GM21515 (cell line): Measurements from ENCODE around the gene MTREX.

Experiments
- ATAC-seq: cut with Tn5 transposase; IDR thresholded peaks from one replicate; pipeline ENCODE4 v1.9.1; 2021; ENCODE audit not compliant: unreplicated experiment

Gene MTREX

GRCh38 chr5:55427157-55427556 lies 119.4 kb downstream of the MTREX start:
- ATAC-seq: no peak

GRCh38 chr5:55429221-55429612 lies 121.4 kb downstream of the MTREX start:
- no peak for ATAC-seq

GRCh38 chr5:55429613-55430253 lies 121.9 kb downstream of the MTREX start:
- no peak for ATAC-seq

DNA sequence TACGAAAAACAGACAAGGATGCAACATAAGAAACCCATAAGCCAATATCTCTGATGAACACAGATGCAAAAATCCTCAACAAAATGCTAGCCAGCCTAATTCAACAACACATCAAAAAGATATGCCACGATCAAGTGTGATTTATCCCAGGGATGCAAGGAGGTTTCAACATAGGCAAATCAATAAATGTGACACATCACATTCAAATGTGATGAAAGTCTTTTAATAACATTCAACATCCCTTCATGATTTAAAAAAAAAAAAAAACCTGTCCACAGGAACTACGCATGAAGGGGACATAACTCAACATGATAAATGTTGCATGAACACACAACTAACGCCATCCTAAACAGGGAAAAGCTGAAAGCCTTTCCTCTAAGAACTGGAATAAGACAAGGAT lies 124.8 kb downstream of the MTREX start:
- ATAC-seq: no peak

- ATAC-seq: no peak
These were observed 129.7 kb downstream of the MTREX start for GRCh38 chr5:55437452-55437851.

- no peak for ATAC-seq
These were observed 130.0 kb downstream of the MTREX start for GRCh38 chr5:55437859-55438206.

DNA sequence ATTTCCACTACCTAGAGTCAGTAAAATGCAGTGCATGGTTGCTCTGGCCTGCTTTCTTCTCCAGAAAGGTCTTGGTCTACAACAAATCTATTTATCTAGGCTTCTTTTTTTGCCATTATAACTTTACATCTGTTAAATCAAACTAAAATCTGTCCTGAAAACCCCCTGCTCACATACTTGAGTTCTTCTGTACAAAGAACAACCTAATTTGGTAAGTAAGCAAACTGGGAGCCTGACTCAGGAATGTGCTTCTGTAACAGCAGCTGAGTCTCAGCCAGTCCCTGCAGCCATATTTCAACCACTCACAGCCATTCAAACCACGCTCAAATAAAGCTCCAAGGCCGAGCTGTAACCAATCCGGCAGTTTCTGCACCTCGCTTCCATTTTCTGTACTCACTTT lies 131.2 kb downstream of the MTREX start:
- no peak for ATAC-seq

DNA sequence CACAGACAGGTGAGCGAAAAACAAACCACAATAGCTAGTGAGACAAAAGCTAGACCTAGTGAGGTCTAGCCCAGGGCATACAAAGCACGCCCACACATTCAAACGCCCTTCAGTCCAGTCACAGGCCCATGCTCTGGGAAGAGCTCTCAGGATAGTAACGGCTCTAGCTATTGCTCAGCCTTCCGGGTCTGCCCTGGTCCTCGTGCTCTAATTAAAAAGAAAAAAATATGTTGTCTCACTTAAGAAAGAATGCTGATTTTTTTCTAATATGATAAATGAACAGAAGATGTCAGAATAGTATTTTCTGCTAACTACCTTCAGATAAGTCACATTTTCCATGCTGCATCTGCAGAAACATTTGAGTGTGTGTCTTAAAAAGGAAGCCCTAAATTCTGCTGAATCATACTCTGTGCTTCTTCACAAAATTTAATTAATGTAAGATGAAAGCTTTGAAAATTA lies 132.4 kb downstream of the MTREX start:
- no peak for ATAC-seq

DNA sequence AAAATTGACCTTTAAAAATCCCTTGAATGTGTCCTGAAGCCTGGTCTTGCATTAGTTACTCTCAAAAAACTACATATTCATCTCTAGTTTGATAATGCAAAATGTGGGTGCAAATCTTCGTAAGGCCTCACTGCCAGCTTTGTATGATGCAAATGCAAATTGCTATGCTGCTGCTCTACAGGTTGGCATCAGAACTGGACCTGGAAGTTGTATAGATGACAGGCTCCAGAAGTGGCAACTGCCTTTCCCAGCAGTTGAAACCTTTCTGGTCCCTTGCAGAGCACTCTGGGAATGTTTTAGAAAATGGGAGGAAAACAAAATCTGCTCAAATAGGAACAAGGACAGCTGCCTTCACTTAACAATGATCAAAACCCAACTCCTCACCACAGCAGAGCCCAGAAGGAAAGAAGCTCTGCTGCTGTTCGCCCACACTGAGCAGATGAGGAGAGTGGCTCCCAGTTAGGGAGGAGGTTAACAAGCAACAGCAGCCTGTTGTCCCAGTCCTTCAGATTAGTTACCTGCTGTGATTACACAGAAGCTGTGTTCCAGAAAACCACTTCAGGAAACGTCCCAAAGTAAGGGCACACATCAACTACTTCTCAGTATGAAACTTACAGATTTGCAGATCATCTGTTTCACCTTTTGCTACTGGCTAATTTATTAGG lies 133.4 kb downstream of the MTREX start:
- no peak for ATAC-seq

DNA sequence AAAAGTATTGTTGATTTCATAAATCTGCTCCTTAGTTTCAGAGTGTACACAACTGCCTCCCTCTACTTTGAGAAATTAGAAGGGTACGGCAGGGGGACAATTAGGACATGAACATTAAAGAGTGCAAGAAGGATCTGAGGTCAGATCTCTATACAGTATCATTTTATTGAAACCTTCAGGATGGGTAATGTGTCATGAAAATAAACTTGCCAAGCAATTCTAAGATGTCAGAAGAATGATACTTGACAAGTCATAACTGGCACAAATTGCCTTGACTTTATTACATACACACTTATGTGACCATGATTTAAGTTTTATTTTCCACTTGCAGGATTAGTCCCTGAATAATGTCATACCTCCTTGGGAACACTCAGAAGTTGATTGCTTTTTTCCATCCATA lies 134.2 kb downstream of the MTREX start:
- no peak for ATAC-seq

- no peak for ATAC-seq
These were observed 138.0 kb downstream of the MTREX start for GRCh38 chr5:55445791-55446190.

- no peak for ATAC-seq
These were observed 139.0 kb downstream of the MTREX start for GRCh38 chr5:55446640-55447351.

DNA sequence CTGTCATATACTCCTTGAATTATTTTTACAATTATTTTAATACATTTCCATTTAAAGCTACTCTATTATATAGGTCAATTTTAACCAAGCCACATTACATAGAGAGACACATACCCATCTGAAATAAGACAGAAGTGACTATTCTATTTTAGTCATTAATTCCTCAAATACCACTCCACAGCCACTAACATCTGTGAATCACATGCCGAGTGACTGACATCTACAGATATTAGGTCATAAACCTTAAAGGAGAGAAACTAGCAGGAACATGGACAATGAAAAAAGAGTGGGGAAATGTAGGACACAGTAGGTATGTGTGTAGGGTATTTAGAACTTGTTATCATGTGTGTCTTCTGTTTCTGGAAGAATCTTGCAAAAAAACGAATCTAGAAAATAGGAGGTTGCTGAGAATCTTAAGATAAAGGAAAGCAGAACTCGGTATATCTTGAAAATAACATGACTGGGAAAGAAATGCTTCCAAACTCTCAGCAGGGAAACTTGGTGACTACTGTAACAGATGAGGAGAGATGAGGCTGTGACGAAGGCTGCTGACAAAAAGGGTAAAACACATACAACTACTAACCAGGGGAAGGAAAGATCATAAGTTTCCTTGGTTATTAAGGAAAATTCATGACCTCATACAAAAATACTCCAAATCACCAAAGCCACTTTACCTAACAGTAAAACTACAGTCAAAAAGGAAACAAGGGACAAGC lies 142.4 kb downstream of the MTREX start:
- no peak for ATAC-seq

- ATAC-seq: no peak
These were observed 144.2 kb downstream of the MTREX start for GRCh38 chr5:55451976-55452375.

- no peak for ATAC-seq
These were observed 145.4 kb downstream of the MTREX start for GRCh38 chr5:55453211-55453610.

DNA sequence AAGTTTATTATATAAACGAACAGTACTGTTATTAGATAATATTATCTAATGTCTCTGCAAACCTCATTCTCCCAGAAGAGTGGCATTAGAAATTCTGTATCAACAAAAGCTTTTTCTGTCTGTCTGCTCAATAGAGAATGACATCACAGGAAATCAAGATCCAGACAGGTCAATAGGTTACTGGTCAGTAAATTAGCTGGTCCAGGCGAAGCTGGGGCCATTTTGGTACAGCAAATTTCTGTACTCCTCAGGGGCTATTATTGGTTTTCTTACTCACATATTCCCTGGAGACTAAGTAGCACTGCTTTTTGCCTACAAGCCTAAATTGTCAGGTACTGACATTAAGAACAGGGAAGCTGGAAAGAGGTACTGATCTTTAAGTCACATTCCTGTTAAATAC lies 146.5 kb downstream of the MTREX start:
- ATAC-seq: no peak

DNA sequence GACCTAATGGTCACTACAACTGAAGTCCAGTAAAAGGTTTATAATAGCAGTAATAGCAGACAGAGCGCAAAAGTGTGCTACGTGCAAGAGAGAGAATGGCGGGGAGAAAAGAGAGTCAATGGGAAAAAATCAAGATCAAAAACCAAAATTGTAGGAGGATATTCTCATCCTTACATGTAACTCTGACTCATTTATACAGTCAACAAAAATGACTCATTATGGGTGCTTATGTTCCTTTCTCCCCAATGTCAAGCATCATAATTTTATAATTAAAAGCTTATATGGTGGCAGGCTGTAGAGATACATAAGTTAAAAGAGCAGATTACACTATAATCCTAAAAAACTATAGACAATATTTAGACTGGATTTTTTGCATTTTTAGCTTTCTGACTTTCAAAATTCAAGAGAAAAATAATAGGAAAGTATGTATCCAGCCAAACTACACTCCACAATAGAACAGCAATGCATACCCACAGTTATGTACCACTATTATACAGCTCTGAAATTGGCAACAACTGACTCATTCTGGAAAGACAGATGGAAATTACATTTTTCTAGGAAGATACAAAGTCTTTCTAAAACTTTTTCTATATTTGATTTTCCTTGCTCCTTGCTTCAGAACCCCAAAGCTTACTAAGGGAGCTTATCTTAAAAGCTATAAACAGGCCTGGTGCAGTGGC lies 148.6 kb downstream of the MTREX start:
- no peak for ATAC-seq

DNA sequence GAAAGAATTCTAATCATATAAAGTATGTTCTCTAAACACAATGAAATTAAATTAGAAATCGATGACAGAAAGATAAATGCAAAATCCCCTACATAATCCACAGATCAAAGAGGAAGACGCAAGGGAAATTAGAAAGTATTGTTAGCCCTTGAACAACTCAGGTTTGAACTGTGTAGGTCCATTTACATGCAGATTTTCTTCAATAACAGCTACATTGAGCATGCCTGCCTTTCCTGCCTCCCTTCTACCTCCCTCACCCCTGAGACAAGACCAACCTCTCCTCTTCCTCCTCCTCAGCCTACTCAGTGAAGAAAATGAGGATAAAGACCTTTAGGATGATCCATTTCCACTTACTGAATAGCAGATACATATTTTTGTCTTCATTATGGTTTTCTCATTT lies 151.8 kb downstream of the MTREX start:
- no peak for ATAC-seq

DNA sequence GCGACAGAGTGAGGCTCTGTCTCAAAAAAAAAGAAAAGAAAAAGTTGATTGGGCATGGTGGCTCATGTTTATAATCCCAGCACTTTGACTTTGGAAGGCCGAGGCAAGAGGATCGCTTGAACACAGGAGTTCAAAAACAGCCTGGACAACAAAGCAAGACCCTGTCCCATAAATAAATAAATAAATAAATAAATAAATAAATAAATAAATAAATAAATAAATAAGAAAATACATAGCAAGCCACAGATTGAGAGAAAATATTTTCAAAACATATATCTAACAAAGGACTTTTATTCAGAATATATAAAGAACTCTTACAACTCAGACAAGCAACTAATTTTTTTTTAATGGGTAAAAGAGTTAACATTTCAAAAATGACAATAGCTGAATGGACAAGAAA lies 155.8 kb downstream of the MTREX start:
- no peak for ATAC-seq

DNA sequence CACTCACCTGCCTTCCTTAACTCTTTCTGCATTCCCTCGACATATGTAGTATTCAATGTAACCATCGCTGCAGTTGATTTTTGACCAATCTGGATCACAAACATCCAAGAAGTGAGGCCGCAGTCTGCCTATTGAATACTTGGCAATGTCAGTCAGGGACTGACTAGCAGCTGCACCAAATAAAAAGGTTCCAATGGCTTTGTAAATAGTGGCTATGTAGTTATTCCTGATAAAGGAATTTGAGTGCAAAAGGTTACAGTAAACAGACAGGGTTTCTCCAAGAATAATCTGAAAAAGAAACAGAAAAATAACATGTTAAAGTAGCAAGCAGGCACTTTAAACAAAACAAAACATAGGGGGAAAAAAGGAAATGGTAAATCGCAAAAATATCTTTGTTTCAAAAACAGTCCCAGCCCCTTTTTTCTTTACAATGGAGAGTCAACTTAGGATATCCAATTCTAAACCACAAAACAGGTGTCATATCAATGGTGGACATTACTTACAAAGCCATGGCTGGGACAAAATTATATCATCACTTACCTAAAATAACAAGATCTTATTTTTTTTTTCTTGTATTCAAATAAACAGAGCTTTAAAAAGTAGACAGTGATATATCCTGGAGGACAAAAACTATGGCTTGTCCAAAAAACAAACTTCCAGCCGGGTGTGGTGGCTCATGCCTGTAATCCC lies 160.2 kb downstream of the MTREX start:
- no peak for ATAC-seq

DNA sequence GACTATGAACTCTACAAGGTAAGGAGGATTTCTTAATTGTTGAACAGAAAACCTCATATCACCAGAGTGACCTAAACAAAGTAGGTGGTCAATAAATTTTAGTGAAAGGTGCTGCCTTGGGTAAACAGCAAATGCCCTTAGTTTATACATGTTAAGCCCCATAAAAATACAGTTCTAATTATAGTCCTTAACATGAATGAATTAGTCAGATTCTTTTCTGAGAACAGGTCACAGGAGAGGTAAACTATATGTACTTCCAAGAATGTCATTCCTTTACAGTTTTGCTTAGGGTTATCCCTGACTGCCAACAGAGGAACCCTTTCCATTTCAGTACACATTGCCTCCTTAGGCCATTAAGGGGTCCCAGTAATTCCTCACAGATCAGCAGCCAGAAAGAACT lies 162.1 kb downstream of the MTREX start:
- no peak for ATAC-seq
